ENCODE data around the gene FOSL2. TPM values are rescaled to one million over a fixed set of nuclear protein-coding genes. Genes with fewer than 3 reads are reported as not detected.

FOSL2 gene
- total and polyA plus RNA-seq, 3 donors from 2014 or later: 14.1 to 39.7 (median 24.3) TPM

DNA sequence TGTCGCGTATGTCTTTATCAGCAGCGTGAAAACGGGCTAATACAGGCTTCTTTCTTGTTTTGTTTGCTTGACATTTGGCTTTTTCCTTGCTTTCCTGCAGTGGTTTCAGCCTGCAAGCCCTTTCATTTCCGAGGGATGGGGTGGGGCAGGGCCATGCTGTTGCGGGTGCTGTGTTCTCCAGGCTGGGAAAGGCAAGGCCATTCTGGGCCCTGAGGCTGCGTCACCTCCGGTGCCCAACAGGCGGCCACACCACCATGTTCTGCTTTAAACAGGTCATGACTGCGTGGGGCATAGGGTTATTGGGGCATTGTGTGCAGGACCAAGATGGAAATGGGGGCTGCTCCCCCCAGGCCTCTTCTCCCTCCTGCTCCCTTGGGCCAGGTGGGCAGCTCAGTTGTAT lies 64.6 kb downstream of the FOSL2 start:
- WGBS, 2 donors: 57 to 80% methylated on average over 6 to 10 of the region's 10 CpGs
- TF ChIP-seq, protein P1, sequence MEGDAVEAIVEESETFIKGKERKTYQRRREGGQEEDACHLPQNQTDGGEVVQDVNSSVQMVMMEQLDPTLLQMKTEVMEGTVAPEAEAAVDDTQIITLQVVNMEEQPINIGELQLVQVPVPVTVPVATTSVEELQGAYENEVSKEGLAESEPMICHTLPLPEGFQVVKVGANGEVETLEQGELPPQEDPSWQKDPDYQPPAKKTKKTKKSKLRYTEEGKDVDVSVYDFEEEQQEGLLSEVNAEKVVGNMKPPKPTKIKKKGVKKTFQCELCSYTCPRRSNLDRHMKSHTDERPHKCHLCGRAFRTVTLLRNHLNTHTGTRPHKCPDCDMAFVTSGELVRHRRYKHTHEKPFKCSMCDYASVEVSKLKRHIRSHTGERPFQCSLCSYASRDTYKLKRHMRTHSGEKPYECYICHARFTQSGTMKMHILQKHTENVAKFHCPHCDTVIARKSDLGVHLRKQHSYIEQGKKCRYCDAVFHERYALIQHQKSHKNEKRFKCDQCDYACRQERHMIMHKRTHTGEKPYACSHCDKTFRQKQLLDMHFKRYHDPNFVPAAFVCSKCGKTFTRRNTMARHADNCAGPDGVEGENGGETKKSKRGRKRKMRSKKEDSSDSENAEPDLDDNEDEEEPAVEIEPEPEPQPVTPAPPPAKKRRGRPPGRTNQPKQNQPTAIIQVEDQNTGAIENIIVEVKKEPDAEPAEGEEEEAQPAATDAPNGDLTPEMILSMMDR (IDR thresholded peaks at IDR 0.05): no peak
- TF ChIP-seq POLR2A (IDR thresholded peaks at IDR 0.05): no peak
- H3K9me3 ChIP-seq: no peaks in the 10 kb centered on the region
- no peaks in the 10 kb centered on the region for H3K27me3 ChIP-seq
- intact Hi-C loops (cut with DNase I; ENCODE audit: low total_unique reads): no loop called here
- H3K36me3 ChIP-seq (ENCODE audit: low read depth, missing control alignments): no peaks in the 10 kb centered on the region
- H3K27ac ChIP-seq: no peak overlapping the region
- no peak for DNase-seq
- no peak overlapping the region for H3K4me3 ChIP-seq
- H3K4me1 ChIP-seq: no peaks in the 10 kb centered on the region

DNA sequence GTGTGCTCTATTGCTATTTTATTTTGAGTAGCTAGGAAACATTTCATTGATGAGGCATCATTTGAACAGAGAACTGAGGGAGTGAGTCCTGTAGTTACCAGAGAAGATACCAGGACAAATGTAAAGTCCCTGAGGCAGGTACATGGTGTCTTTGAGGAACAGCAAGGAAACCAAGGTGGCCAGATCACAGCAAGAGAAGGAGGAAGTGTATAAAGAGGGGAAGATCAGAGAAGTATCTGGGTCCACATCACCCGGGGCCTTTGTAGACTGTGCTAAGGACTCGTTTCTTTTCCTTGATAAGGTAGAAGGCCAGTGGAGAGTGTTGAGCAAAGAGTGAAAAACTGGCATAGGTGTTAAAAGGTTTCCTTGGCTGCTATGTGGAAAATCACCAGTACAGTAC lies 68.4 kb downstream of the FOSL2 start:
- Histone ChIP-seq H3K36me3 (ENCODE audit: low read depth, missing control alignments) (no peaks in the 10 kb centered on the region), H3K27ac (no peak overlapping the region), H3K9me3 (no peaks in the 10 kb centered on the region), H3K4me3 (no peak overlapping the region), H3K4me1 (no peaks in the 10 kb centered on the region), H3K27me3 (no peaks in the 10 kb centered on the region)
- DNase-seq: no peak
- TF ChIP-seq POLR2A (IDR thresholded peaks at IDR 0.05): no peak
- TF ChIP-seq, protein P1 (IDR thresholded peaks at IDR 0.05): no peak
- intact Hi-C loops (cut with DNase I; ENCODE audit: low total_unique reads): no loop called here
- WGBS, 2 donors: 60 to 68% methylated on average over 2 of the region's 2 CpGs

DNA sequence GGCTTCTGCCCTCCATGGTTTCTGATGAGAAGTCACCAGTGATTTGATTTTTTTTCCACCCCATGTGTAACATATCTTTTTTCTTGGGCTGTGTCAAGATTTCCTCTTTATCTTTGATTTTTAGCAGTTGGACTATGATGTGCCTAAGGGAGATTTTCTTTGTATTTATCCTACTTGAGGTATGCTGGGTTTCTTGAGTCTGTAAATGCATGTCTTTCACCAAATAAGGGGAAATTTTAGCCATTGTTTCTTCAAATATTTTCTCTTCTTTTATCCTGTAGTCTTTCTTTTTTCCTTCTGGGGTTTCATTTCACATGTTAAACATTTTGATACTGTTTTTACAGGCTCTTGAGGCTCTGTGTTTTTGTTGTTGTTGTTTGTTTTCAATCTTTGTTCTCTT lies 69.5 kb downstream of the FOSL2 start:
- TF ChIP-seq POLR2A (IDR thresholded peaks at IDR 0.05): no peak
- TF ChIP-seq, protein P1 (IDR thresholded peaks at IDR 0.05): no peak
- DNase-seq: no peak
- no peak overlapping the region for H3K27ac ChIP-seq
- no peaks in the 10 kb centered on the region for H3K36me3 ChIP-seq (ENCODE audit: low read depth, missing control alignments)
- intact Hi-C loops (cut with DNase I; ENCODE audit: low total_unique reads): no loop called here
- no peaks in the 10 kb centered on the region for H3K4me1 ChIP-seq
- H3K4me3 ChIP-seq: no peak overlapping the region
- H3K9me3 ChIP-seq: no peaks in the 10 kb centered on the region
- no peaks in the 10 kb centered on the region for H3K27me3 ChIP-seq

DNA sequence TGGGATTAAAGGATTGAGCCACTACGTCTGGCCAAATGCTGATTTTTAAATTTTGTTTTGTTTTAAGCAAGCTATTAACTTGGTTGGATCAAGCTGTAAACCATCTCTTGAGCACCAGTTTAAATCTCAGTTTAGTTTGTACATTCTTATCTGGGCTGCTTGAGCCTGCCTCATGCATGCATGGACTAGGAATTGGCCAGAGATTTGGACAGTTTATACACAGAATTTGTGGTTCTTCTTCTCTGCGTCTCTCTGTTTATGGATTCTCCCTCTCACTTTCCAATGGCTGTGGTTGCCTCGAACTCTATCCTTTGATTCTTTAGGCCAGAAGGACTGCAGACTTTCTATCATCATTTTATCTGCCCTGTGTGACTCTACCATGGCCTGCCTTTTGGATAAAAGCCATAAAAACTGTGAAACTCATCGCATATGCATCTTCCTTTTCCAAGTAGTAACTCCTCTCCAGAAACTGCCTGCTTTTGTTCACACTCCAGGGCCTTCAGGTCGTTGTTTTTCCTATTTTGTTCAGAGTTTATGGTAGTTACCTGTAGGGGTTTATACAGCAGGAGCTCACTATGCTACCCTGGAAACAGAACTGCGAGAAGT lies 70.7 kb downstream of the FOSL2 start:
- 68 to 70% methylated on average over 6 of the region's 6 CpGs for WGBS, 2 donors
- DNase-seq: no peak
- Histone ChIP-seq H3K27me3 (no peaks in the 10 kb centered on the region), H3K9me3 (no peaks in the 10 kb centered on the region), H3K4me1 (no peaks in the 10 kb centered on the region), H3K4me3 (no peak overlapping the region), H3K36me3 (ENCODE audit: low read depth, missing control alignments) (no peaks in the 10 kb centered on the region), H3K27ac (no peak overlapping the region)
- intact Hi-C loops (cut with DNase I; ENCODE audit: low total_unique reads): no loop called here
- no peak for TF ChIP-seq POLR2A (IDR thresholded peaks at IDR 0.05)
- TF ChIP-seq, protein P1 (IDR thresholded peaks at IDR 0.05): no peak

DNA sequence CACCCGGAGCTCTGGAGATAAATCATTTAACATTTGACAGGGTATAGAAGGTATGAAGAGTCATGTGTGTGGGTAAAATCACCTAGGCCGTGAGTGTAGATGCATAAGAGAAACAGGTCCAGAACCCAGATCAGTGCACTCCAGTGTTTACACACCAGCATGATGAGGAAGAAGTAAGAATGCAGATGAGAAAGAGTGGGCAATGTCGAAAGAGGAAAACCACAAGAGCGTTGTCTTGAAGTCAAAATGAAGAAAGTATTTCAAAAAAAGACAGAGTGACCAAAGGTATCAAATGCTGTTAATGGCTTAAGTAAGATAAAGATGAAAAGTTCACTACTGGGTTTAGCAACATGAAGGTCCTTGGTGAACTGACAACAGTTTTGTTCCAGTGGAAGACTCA lies 71.2 kb downstream of the FOSL2 start:
- intact Hi-C loops (cut with DNase I; ENCODE audit: low total_unique reads): no loop called here
- Histone ChIP-seq H3K27ac (no peak overlapping the region), H3K36me3 (ENCODE audit: low read depth, missing control alignments) (no peaks in the 10 kb centered on the region), H3K27me3 (no peaks in the 10 kb centered on the region), H3K4me3 (no peak overlapping the region), H3K4me1 (no peaks in the 10 kb centered on the region), H3K9me3 (no peaks in the 10 kb centered on the region)
- no peak for DNase-seq
- TF ChIP-seq, protein P1 (IDR thresholded peaks at IDR 0.05): no peak
- no peak for TF ChIP-seq POLR2A (IDR thresholded peaks at IDR 0.05)
- WGBS, 2 donors: 76 to 84% methylated on average over 4 of the region's 4 CpGs
